ENCODE results near the gene TTBK1. TPM values are rescaled to one million over a fixed set of nuclear protein-coding genes. Genes with fewer than 3 reads are reported as not detected.
A peak's percentile ranks its signal among the peaks of the same experiment; 100 is the strongest.

The TTBK1 gene
- total and polyA plus RNA-seq, 10 of the 15 experiments (the other 5 are each of a cell fraction or from before 2014, with no cell fraction given), result 0.05 to 0.27 TPM; not detected in 8

- RAD21 ChIA-PET (ENCODE audit: unreplicated experiment), result interaction anchor here (1.0 kb wide), 1 partner anchor 12 kb away, joined by 3 read pairs; no protein-coding TSS in a partner anchor
Measured at GRCh38 chr6:43276577-43277305, 33.5 kb downstream of the TTBK1 start.

More at GRCh38 chr6:43276577-43277305, 33.5 kb downstream of the TTBK1 start:
- intact Hi-C loops (cut with micrococcal nuclease; ENCODE audit: unreplicated experiment) (no loop called here), in situ Hi-C loops (cut with MboI) (no loop called here)
- no peak overlapping the region for H3K27ac ChIP-seq (ENCODE audit: control insufficient read depth, insufficient read depth)
- H3K79me2 ChIP-seq (ENCODE audit: control insufficient read depth, insufficient read depth, low read length), result no peaks in the 10 kb centered on the region
- 82% methylated on average over 11 of the region's 11 CpGs for WGBS (ENCODE audit: insufficient coverage, insufficient replicate concordance, low lambda C conversion rate, missing lambda C conversion rate)
- FAIRE-seq (no peak), ATAC-seq (no peak), DNase-seq (ENCODE audit: low read depth, low spot score) (no peak)
- ChIA-PET SMC1A (ENCODE audit: uncharacterized antibody, unreplicated experiment) (interaction anchor here (1.1 kb wide), 1 partner anchor 8 kb away, joined by 3 read pairs; no protein-coding TSS in a partner anchor), POLR2A (no interaction called here), CTCF (interaction anchor here (1.5 kb wide), 1 partner anchor 229 kb away, joined by 5 read pairs; no protein-coding TSS in a partner anchor)
- H3K4me2 ChIP-seq (ENCODE audit: control insufficient read depth, insufficient read depth), result peak overlapping the region; percentile 83
- no peaks in the 10 kb centered on the region for H3K9me3 ChIP-seq (replicated peaks; ENCODE audit: control insufficient read depth, insufficient read depth, low read length)
- no peak overlapping the region for H3K9ac ChIP-seq (ENCODE audit: control insufficient read depth, insufficient read depth, low read length)
- H3K27me3 ChIP-seq (replicated peaks in 1 of 2; ENCODE audit: control insufficient read depth in 2 of 2, insufficient read depth in 2 of 2, low read length in 1 of 2), result no peaks in the 10 kb centered on the region; a peak in 1 of 4 replicates
- H4K20me1 ChIP-seq (ENCODE audit: control insufficient read depth, insufficient read depth), result no peaks in the 10 kb centered on the region
- no TSS peak for BruUV-seq (replicated peaks)
- H2AFZ ChIP-seq (ENCODE audit: control insufficient read depth, low read depth, low read length), result no peak overlapping the region
- H3K4me1 ChIP-seq (ENCODE audit: control insufficient read depth, insufficient read depth, low read length), result peaks cover 9% of the 10 kb centered on the region; the same call in 1 of the 2 replicates
- peak overlapping the region; percentile 72 for H3K4me3 ChIP-seq
- TF ChIP-seq DPF2 (IDR thresholded peaks at IDR 0.05) (no peak), MLLT1 (IDR thresholded peaks at IDR 0.05) (no peak), HDGF (IDR thresholded peaks at IDR 0.05) (no peak), CBFB (IDR thresholded peaks at IDR 0.05; ENCODE audit: low read depth) (no peak), WRNIP1 (IDR thresholded peaks at IDR 0.05; ENCODE audit: borderline replicate concordance, low read depth, low read length) (no peak), GATAD2B (conservative IDR thresholded peaks at IDR 0.05; ENCODE audit: low read depth) (0 out of 2 replicates have a peak, but pooled peaks have one; percentile 7)
- TF ChIP-seq, protein P1, sequence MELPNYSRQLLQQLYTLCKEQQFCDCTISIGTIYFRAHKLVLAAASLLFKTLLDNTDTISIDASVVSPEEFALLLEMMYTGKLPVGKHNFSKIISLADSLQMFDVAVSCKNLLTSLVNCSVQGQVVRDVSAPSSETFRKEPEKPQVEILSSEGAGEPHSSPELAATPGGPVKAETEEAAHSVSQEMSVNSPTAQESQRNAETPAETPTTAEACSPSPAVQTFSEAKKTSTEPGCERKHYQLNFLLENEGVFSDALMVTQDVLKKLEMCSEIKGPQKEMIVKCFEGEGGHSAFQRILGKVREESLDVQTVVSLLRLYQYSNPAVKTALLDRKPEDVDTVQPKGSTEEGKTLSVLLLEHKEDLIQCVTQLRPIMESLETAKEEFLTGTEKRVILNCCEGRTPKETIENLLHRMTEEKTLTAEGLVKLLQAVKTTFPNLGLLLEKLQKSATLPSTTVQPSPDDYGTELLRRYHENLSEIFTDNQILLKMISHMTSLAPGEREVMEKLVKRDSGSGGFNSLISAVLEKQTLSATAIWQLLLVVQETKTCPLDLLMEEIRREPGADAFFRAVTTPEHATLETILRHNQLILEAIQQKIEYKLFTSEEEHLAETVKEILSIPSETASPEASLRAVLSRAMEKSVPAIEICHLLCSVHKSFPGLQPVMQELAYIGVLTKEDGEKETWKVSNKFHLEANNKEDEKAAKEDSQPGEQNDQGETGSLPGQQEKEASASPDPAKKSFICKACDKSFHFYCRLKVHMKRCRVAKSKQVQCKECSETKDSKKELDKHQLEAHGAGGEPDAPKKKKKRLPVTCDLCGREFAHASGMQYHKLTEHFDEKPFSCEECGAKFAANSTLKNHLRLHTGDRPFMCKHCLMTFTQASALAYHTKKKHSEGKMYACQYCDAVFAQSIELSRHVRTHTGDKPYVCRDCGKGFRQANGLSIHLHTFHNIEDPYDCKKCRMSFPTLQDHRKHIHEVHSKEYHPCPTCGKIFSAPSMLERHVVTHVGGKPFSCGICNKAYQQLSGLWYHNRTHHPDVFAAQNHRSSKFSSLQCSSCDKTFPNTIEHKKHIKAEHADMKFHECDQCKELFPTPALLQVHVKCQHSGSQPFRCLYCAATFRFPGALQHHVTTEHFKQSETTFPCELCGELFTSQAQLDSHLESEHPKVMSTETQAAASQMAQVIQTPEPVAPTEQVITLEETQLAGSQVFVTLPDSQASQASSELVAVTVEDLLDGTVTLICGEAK (IDR thresholded peaks at IDR 0.05; ENCODE audit: borderline replicate concordance), result no peak
- no peaks in the 10 kb centered on the region for H3K36me3 ChIP-seq (ENCODE audit: control insufficient read depth in 2 of 2, insufficient read depth in 2 of 2, low read length in 1 of 2)

All from GM12878 (cell line).